SK-N-SH treated with all-trans-retinoic acid at 6 μM for 48 hours (cell line): ENCODE data around the gene MSANTD7.

Experiments
- ATAC-seq: fragments of 200-7000 bp; cut with Tn5 transposase; 3 replicates; pipeline ENCODE4 v1.9.1; 2020; ENCODE audit warnings: mild to moderate bottlenecking, moderate library complexity
- ARNTL ChIP-seq: fragments of 450-650 bp; formaldehyde crosslinking; IDR thresholded peaks from 2 replicates; pipeline ENCODE4 v1.5.0; 2020; ENCODE audit warnings: low read depth, mild to moderate bottlenecking, moderate library complexity, borderline replicate concordance
- BACH2 ChIP-seq: fragments of 250-450 bp; sonication (Bioruptor Pico); IDR thresholded peaks from 2 replicates; pipeline ENCODE4 v1.9.0; 2021; ENCODE audit warnings: mild to moderate bottlenecking, borderline replicate concordance
- CREB5 ChIP-seq: fragments of 250-450 bp; sonication (Bioruptor Pico); IDR thresholded peaks from 2 replicates; pipeline ENCODE4 v1.5.1; 2020; ENCODE audit warnings: low read depth, mild to moderate bottlenecking, moderate library complexity
- CSDC2 ChIP-seq: fragments of 250-450 bp; sonication (Bioruptor Pico); IDR thresholded peaks from 2 replicates; pipeline ENCODE4 v1.5.0; 2020; ENCODE audit warnings: mild to moderate bottlenecking, moderate library complexity
- CSRNP3 ChIP-seq: fragments of 250-450 bp; sonication (Bioruptor Pico); IDR thresholded peaks from 2 replicates; pipeline ENCODE4 v1.5.1; 2021; ENCODE audit warnings: mild to moderate bottlenecking, moderate library complexity
- ESRRG ChIP-seq: fragments of 250-450 bp; sonication (Bioruptor Pico); IDR thresholded peaks from 2 replicates; pipeline ENCODE4 v1.6.1; 2021; ENCODE audit warnings: mild to moderate bottlenecking
- ISL1 ChIP-seq: fragments of 250-450 bp; sonication (Bioruptor Pico); IDR thresholded peaks from 2 replicates; pipeline ENCODE4 v2.1.2; 2022; ENCODE audit warnings: mild to moderate bottlenecking, moderate library complexity
- OSR1 ChIP-seq: fragments of 250-450 bp; sonication (Bioruptor Pico); IDR thresholded peaks from 2 replicates; pipeline ENCODE4 v1.8.0; 2022; ENCODE audit warnings: moderate library complexity, mild to moderate bottlenecking, inconsistent platforms
- PPARA ChIP-seq: fragments of 250-450 bp; sonication (Bioruptor Pico); IDR thresholded peaks from 2 replicates; pipeline ENCODE4 v1.5.0; 2020; ENCODE audit warnings: mild to moderate bottlenecking, borderline replicate concordance
- RARB ChIP-seq: fragments of 250-450 bp; sonication (Bioruptor Pico); IDR thresholded peaks from 2 replicates; pipeline ENCODE4 v1.8.0; 2021; ENCODE audit warnings: mild to moderate bottlenecking, moderate library complexity
- SNAI2 ChIP-seq: fragments of 250-450 bp; sonication (Bioruptor Pico); IDR thresholded peaks from 2 replicates; pipeline ENCODE4 v1.5.0; 2020; ENCODE audit warnings: mild to moderate bottlenecking, moderate library complexity
- TOX ChIP-seq: fragments of 250-450 bp; sonication (Bioruptor Pico); IDR thresholded peaks from 2 replicates; pipeline ENCODE4 v1.8.0; 2021; ENCODE audit warnings: mild to moderate bottlenecking, moderate library complexity, borderline replicate concordance
- TSHZ2 ChIP-seq: fragments of 250-450 bp; sonication (Bioruptor Pico); IDR thresholded peaks from 2 replicates; pipeline ENCODE4 v1.5.0; 2020; ENCODE audit warnings: mild to moderate bottlenecking, moderate library complexity
- ZC3H10 ChIP-seq: fragments of 250-450 bp; sonication (Bioruptor Pico); IDR thresholded peaks from 2 replicates; pipeline ENCODE4 v1.5.1; 2021; ENCODE audit warnings: mild to moderate bottlenecking, moderate library complexity
- ZFP3 ChIP-seq: fragments of 250-450 bp; sonication (Bioruptor Pico); IDR thresholded peaks from 2 replicates; pipeline ENCODE4 v1.5.0; 2020; ENCODE audit warnings: mild to moderate bottlenecking, moderate library complexity
- ZFP30 ChIP-seq: fragments of 450-650 bp; formaldehyde crosslinking; IDR thresholded peaks from 2 replicates; pipeline ENCODE4 v1.5.0; 2022; ENCODE audit warnings: mild to moderate bottlenecking, moderate library complexity
- ZNF565 ChIP-seq: fragments of 450-650 bp; formaldehyde crosslinking; conservative IDR thresholded peaks from 2 replicates; pipeline ENCODE4 v1.5.0; 2020; ENCODE audit warnings: low read depth, mild to moderate bottlenecking, moderate library complexity
- ZNF70 ChIP-seq: fragments of 450-650 bp; formaldehyde crosslinking; IDR thresholded peaks from 2 replicates; pipeline ENCODE4 v1.5.0; 2020; ENCODE audit warnings: mild to moderate bottlenecking, moderate library complexity

MSANTD7 gene

GRCh38 chr10:14879928-14880193 is 41.8 kb downstream of the MSANTD7 start:
- no peak for ATAC-seq
- no peak for TF ChIP-seq ESRRG (CRISPR knock-in tag)
- no peak for TF ChIP-seq PPARA
- no peak for TF ChIP-seq TOX (CRISPR knock-in tag)
- no peak for TF ChIP-seq CSDC2 (CRISPR knock-in tag)
- no peak for TF ChIP-seq CSRNP3 (CRISPR knock-in tag)
- TF ChIP-seq SNAI2 (CRISPR knock-in tag) = no peak
- TF ChIP-seq ARNTL (CRISPR knock-in tag) = no peak
- TF ChIP-seq ISL1 (CRISPR knock-in tag) = no peak
- no peak for TF ChIP-seq ZNF565 (CRISPR knock-in tag)
- TF ChIP-seq ZNF70 = no peak
- TF ChIP-seq ZFP30 (CRISPR knock-in tag) = no peak

- TF ChIP-seq ZC3H10 (no peak), CREB5 (CRISPR knock-in tag) (no peak), ARNTL (CRISPR knock-in tag) (no peak), TOX (CRISPR knock-in tag) (no peak), SNAI2 (CRISPR knock-in tag) (no peak), BACH2 (CRISPR knock-in tag) (no peak), TSHZ2 (CRISPR knock-in tag) (no peak), RARB (CRISPR knock-in tag) (no peak), ZFP3 (CRISPR knock-in tag) (no peak)
- TF ChIP-seq, all 23 proteins: peak for 0
- no peak for ATAC-seq
Observed at GRCh38 chr10:14880229-14880628, 42.1 kb downstream of the MSANTD7 start.

- TF ChIP-seq ZFP30 (CRISPR knock-in tag) = no peak
- TF ChIP-seq CSDC2 (CRISPR knock-in tag) = no peak
- no peak for TF ChIP-seq CREB5 (CRISPR knock-in tag)
- no peak for TF ChIP-seq OSR1
- no peak for TF ChIP-seq TOX (CRISPR knock-in tag)
- TF ChIP-seq ISL1 (CRISPR knock-in tag) = no peak
- no peak for TF ChIP-seq ARNTL (CRISPR knock-in tag)
- TF ChIP-seq ZNF565 (CRISPR knock-in tag) = no peak
- TF ChIP-seq, all 23 proteins: peak for 0
- ATAC-seq = no peak
Observed at GRCh38 chr10:14884082-14884481, 46.0 kb downstream of the MSANTD7 start.
